GM12801 (cell line): ENCODE data around the gene CCRL2.

ENCODE experiments used
- CTCF ChIP-seq: IDR thresholded peaks from one replicate; pipeline ENCODE4 v1.5.1; 2011; ENCODE audit warnings: control low read depth; ENCODE audit not compliant: insufficient read length; ENCODE audit errors: extremely low read depth

CCRL2 gene

DNA sequence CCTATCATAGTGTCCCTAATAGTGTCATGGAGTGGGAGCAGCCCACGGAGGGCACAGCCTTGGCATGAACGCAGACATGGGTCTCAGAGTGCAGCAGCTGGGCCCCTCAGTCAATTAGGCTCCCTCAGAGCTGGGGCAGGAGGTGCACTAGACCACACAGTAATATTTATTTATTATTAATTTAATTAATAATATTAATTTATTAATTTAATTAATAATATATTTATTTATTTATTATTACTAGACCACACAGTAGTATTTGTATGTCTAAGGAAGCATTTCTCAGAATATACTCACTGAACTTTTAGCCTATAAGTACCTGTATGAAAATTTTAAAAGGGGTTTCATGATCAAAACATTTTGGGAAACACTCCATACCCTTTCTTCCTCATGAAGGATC is 5.5 kb upstream of the CCRL2 start:
- no peak for TF ChIP-seq CTCF

- TF ChIP-seq CTCF = no peak
These were observed 1.6 kb upstream of the CCRL2 start for GRCh38 chr3:46405301-46406019.

DNA sequence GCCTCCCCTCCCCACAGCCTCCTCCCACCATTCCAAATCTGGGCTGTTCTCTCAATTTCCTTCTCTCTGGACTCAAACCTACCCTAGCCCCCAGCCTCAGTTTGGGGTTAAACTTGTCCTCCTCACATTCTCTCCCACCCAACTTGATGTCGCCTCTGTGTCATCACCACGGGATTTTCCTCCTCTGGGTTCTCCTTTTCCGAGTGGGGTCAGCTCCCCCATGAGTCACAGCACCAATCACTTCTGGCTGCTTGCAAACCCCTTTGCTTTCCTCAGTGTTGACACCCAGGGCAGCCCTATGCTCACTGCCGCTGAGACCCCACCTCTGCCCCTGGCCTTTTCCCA is 644 bp upstream of the CCRL2 start:
- no peak for TF ChIP-seq CTCF

- no peak for TF ChIP-seq CTCF
These were observed 911 bp downstream of the CCRL2 start for GRCh38 chr3:46407970-46408369.

DNA sequence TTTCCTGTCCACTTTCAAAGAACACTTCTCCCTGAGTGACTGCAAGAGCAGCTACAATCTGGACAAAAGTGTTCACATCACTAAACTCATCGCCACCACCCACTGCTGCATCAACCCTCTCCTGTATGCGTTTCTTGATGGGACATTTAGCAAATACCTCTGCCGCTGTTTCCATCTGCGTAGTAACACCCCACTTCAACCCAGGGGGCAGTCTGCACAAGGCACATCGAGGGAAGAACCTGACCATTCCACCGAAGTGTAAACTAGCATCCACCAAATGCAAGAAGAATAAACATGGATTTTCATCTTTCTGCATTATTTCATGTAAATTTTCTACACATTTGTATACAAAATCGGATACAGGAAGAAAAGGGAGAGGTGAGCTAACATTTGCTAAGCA is 1.8 kb downstream of the CCRL2 start:
- TF ChIP-seq CTCF = no peak

GRCh38 chr3:46409739-46410489 is 2.9 kb downstream of the CCRL2 start:
- TF ChIP-seq CTCF = no peak

- TF ChIP-seq CTCF = no peak
These were observed 3.6 kb downstream of the CCRL2 start for GRCh38 chr3:46410669-46411068.
